ENCODE results near the gene NOP9.

Gene NOP9

GRCh38 chr14:24315243-24315806, 15.7 kb downstream of the NOP9 start:
- DNase-seq (ENCODE audit: low read depth) = no peak
- TF ChIP-seq CTCF (conservative IDR thresholded peaks at IDR 0.05; ENCODE audit: low read length) = no peak
- H3K4me3 ChIP-seq (ENCODE audit: low read length) = no peak overlapping the region

- DNase-seq (ENCODE audit: low read depth) = no peak
- H3K4me3 ChIP-seq (ENCODE audit: low read length) = no peak overlapping the region
- TF ChIP-seq CTCF (conservative IDR thresholded peaks at IDR 0.05; ENCODE audit: low read length) = peak; percentile 24; the same call in 1 of the 2 replicates
These were observed 16.4 kb downstream of the NOP9 start for GRCh38 chr14:24315807-24316596.

- no peak overlapping the region for H3K4me3 ChIP-seq (ENCODE audit: low read length)
- DNase-seq (ENCODE audit: low read depth) = no peak
- TF ChIP-seq CTCF (conservative IDR thresholded peaks at IDR 0.05; ENCODE audit: low read length) = no peak
These were observed 16.9 kb downstream of the NOP9 start for GRCh38 chr14:24316597-24316950.

GRCh38 chr14:24317141-24317928, 17.7 kb downstream of the NOP9 start:
- H3K4me3 ChIP-seq (ENCODE audit: low read length) = no peak overlapping the region
- TF ChIP-seq CTCF (conservative IDR thresholded peaks at IDR 0.05; ENCODE audit: low read length) = no peak
- no peak for DNase-seq (ENCODE audit: low read depth)

- H3K4me3 ChIP-seq (ENCODE audit: low read length) = no peak overlapping the region
- TF ChIP-seq CTCF (conservative IDR thresholded peaks at IDR 0.05; ENCODE audit: low read length) = no peak
- no peak for DNase-seq (ENCODE audit: low read depth)
These were observed 21.7 kb downstream of the NOP9 start for GRCh38 chr14:24321212-24321975.

GRCh38 chr14:24322672-24323071, 23.0 kb downstream of the NOP9 start:
- no peak for DNase-seq (ENCODE audit: low read depth)
- no peak overlapping the region for H3K4me3 ChIP-seq (ENCODE audit: low read length)
- TF ChIP-seq CTCF (conservative IDR thresholded peaks at IDR 0.05; ENCODE audit: low read length) = no peak
